DOHH2 (cell line): ENCODE data around the gene GNAO1.

Experiments used
- EZH2phosphoT487 ChIP-seq: fragments of 200-600 bp; sonication (generic); IDR thresholded peaks from 2 replicates; pipeline ENCODE4 v1.6.1; 2017; ENCODE audit warnings: borderline replicate concordance, mild to moderate bottlenecking, antibody characterized with exemption, low read length, moderate library complexity, mixed read lengths
- TF ChIP-seq, protein P1 (sequence below): fragments of 200-600 bp; sonication (generic); IDR thresholded peaks from one replicate; pipeline ENCODE4 v1.5.1; 2014; ENCODE audit warnings: antibody characterized with exemption, mild to moderate bottlenecking, low read depth, low read length; ENCODE audit not compliant: poor library complexity, severe bottlenecking

- TF ChIP-seq, protein P1, sequence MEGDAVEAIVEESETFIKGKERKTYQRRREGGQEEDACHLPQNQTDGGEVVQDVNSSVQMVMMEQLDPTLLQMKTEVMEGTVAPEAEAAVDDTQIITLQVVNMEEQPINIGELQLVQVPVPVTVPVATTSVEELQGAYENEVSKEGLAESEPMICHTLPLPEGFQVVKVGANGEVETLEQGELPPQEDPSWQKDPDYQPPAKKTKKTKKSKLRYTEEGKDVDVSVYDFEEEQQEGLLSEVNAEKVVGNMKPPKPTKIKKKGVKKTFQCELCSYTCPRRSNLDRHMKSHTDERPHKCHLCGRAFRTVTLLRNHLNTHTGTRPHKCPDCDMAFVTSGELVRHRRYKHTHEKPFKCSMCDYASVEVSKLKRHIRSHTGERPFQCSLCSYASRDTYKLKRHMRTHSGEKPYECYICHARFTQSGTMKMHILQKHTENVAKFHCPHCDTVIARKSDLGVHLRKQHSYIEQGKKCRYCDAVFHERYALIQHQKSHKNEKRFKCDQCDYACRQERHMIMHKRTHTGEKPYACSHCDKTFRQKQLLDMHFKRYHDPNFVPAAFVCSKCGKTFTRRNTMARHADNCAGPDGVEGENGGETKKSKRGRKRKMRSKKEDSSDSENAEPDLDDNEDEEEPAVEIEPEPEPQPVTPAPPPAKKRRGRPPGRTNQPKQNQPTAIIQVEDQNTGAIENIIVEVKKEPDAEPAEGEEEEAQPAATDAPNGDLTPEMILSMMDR = no peak
- TF ChIP-seq EZH2phosphoT487 = no peak
These were observed 138.6 kb downstream of the GNAO1 start for GRCh38 chr16:56329887-56330286.
